ENCODE data around the gene SSX7. TPM values are rescaled to one million over a fixed set of nuclear protein-coding genes. Genes with fewer than 3 reads are reported as not detected.

SSX7 gene
- total RNA-seq = not detected in 2 replicates

GRCh38 chrX:52654800-52655199, at the start of gene SSX7:
SSX7 (minus strand) TSS chrX:52654900; CDS start chrX:52653472, 1,428 bp downstream.

Other genes with a start within 250 kb of the SSX7 start
- gene XAGE1A, start 159.1 kb downstream of the SSX7 start, total RNA-seq = not detected in 2 replicates
- not detected in 2 replicates for gene XAGE1B, start 137.8 kb downstream of the SSX7 start, total RNA-seq
- not detected in 2 replicates for gene SSX2, start 52.3 kb upstream of the SSX7 start, total RNA-seq
- not detected in 2 replicates for gene SSX2B, start 96.4 kb upstream of the SSX7 start, total RNA-seq
- not detected in 2 replicates for gene SPANXN5, start 142.5 kb upstream of the SSX7 start, total RNA-seq
- not detected in 2 replicates for gene XAGE5, start 156.4 kb upstream of the SSX7 start, total RNA-seq
- not detected in 2 replicates for gene XAGE3, start 213.2 kb upstream of the SSX7 start, total RNA-seq
- 14.4 and 22.3 TPM in 2 replicates for gene FAM156B, start 242.4 kb upstream of the SSX7 start, total RNA-seq